ENCODE results near the gene IGFL4. TPM values are rescaled to one million over a fixed set of nuclear protein-coding genes. Genes with fewer than 3 reads are reported as not detected.

The IGFL4 gene
- polyA plus RNA-seq, 1 experiment, result not detected

DNA sequence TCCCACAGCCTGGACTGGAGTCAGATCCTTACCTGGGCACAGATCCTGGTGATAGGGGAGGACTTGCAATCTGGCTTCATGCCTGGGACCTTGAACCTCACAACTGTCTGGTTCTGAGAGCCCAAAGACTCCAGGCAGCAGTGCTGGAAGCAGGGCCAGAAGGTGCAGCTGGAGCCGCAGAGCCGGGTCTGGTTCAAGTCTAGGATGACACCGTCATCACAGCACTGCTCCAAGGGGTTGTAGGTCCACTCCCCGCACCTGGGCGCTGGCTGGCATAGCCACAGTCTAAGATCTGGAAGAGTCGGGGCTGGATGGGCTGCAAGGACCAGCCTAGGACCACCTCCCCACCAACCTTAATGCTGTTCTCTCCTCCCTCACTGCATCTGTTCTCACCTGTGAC lies 677 bp downstream of the IGFL4 start:
- CTCF ChIA-PET, result interaction anchor here (1.3 to 2.0 kb wide), 2 partner anchors 12 to 37 kb away, joined by 5 to 16 read pairs; no protein-coding TSS in a partner anchor
- H3K27ac ChIP-seq (ENCODE audit: low read depth, low read length), result no peak overlapping the region
- H3K9me3 ChIP-seq (ENCODE audit: control insufficient read depth, insufficient read depth, low read length), result peaks cover 7% of the 10 kb centered on the region
- no peak for DNase-seq (ENCODE audit: low read depth, low spot score)
- POLR2A ChIA-PET, result no interaction called here
- peaks cover 52% of the 10 kb centered on the region for H3K27me3 ChIP-seq (ENCODE audit: control insufficient read depth, insufficient read depth, low read length)
- TF ChIP-seq CTCF (IDR thresholded peaks at IDR 0.05; ENCODE audit: low read depth, low read length), result no peak
- no peak overlapping the region for H3K4me3 ChIP-seq (ENCODE audit: low read depth, low read length)

DNA sequence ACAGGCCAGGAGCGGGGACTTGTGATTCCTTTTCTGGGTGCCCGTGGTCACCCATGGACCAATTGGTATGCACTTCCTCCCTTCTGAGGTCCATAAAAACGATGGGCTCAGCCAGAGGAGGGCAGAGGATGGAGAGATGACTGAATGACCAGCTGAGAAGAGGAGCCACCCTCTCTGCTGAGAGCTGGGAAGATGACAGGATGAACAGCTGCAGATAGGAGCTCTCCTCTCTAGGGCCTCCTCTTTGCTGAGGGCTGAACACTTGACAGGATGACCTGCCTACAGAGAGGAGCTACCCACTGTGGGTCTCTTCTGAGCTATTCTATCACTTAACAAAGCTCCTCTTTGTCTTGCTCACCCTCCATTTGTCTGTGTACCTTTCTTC lies 4.1 kb downstream of the IGFL4 start:
- no peak overlapping the region for H3K4me3 ChIP-seq (ENCODE audit: low read depth, low read length)
- no peak overlapping the region for H3K27ac ChIP-seq (ENCODE audit: low read depth, low read length)
- TF ChIP-seq CTCF (IDR thresholded peaks at IDR 0.05; ENCODE audit: low read depth, low read length), result no peak
- ChIA-PET CTCF (interaction anchor here (1.4 to 1.5 kb wide), 3 partner anchors 8 to 228 kb away, joined by 4 to 11 read pairs (median 6); no protein-coding TSS in a partner anchor), POLR2A (no interaction called here)
- no peak for DNase-seq (ENCODE audit: low read depth, low spot score)
- H3K9me3 ChIP-seq (ENCODE audit: control insufficient read depth, insufficient read depth, low read length), result peaks cover 19% of the 10 kb centered on the region
- H3K27me3 ChIP-seq (ENCODE audit: control insufficient read depth, insufficient read depth, low read length), result peaks cover 47% of the 10 kb centered on the region

DNA sequence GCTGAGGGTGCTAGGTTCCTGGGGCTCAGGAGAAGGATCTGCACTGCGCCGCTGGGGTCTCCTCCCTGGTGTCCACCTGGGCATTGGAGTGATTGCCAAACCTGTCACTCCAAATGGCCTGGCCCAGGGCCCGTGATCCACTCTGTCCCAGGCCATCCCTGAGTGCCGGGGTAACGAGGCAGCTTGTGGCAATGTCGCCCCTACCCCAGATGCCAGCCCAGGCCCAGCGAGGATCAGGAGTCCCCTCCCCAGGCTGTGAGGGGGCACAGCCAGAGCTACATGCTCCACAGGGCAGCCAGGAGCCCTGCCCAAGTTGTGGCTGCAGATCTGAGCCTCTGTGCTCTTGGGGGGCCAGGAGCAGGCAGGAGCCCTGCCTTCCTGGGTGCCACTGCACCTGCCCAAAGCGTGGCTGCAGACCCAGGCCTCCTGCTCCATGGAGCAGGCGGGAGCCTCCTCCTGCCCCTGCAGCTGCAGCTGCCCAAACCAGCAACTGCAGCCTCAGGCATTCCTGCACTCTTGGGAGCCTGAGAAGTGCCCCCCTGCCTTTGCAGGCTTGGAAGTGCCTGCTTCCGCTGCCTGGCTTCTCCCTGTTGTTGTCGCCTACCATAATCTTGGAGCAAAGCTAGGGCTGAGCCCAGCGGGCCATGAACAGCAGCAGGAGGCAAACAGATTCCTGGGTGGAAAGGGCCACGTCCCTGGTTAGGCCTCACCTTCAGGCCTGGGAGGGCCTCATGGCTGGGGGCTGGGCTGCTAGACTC lies 4.6 kb downstream of the IGFL4 start:
- TF ChIP-seq CTCF (IDR thresholded peaks at IDR 0.05; ENCODE audit: low read depth, low read length), result no peak
- ChIA-PET POLR2A (no interaction called here), CTCF (interaction anchor here (1.4 to 1.5 kb wide), 3 partner anchors 7 to 229 kb away, joined by 4 to 11 read pairs (median 6); no protein-coding TSS in a partner anchor)
- H3K27ac ChIP-seq (ENCODE audit: low read depth, low read length), result no peak overlapping the region
- DNase-seq (ENCODE audit: low read depth, low spot score), result no peak
- H3K27me3 ChIP-seq (ENCODE audit: control insufficient read depth, insufficient read depth, low read length), result peaks cover 44% of the 10 kb centered on the region
- no peak overlapping the region for H3K4me3 ChIP-seq (ENCODE audit: low read depth, low read length)
- peaks cover 19% of the 10 kb centered on the region for H3K9me3 ChIP-seq (ENCODE audit: control insufficient read depth, insufficient read depth, low read length)

GRCh38 chr19:46035546-46035945 lies 5.3 kb downstream of the IGFL4 start:
- ChIA-PET CTCF (no interaction called here), POLR2A (no interaction called here)
- no peak for TF ChIP-seq CTCF (IDR thresholded peaks at IDR 0.05; ENCODE audit: low read depth, low read length)

DNA sequence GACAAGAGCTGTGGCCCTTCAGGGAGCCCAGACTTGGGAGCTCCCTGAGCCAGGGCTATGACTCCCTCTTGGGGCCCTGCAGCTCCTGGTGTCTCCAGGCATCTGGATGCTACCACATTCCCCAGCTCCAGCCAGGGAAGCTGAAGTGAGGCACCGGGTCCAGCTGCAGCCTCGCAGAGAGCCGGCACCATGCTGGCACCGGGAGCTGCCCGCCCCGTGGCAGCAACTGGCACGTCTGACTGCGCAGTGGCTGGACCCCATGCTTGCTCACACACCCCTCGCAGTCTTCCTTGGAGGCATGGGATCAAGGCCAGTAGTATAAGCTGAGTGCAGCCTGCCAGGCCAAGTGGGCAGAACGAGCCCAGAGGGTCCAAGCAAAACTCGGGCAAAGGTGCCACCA lies 7.4 kb downstream of the IGFL4 start:
- Histone ChIP-seq H3K27ac (ENCODE audit: low read depth, low read length) (no peak overlapping the region), H3K9me3 (ENCODE audit: control insufficient read depth, insufficient read depth, low read length) (peaks cover 16% of the 10 kb centered on the region), H3K4me3 (ENCODE audit: low read depth, low read length) (no peak overlapping the region), H3K27me3 (ENCODE audit: control insufficient read depth, insufficient read depth, low read length) (peaks cover 36% of the 10 kb centered on the region)
- POLR2A ChIA-PET, result interaction anchor here (0.7 kb wide), 1 partner anchor 38 kb away, joined by 3 read pairs; the partner anchor contains the start of gene CCDC61
- DNase-seq (ENCODE audit: low read depth, low spot score), result no peak
- CTCF ChIA-PET, result interaction anchor here (0.6 to 3.2 kb wide), 5 partner anchors 9 to 231 kb away, joined by 3 to 26 read pairs (median 3); no protein-coding TSS in a partner anchor
- no peak for TF ChIP-seq CTCF (IDR thresholded peaks at IDR 0.05; ENCODE audit: low read depth, low read length)

More at GRCh38 chr19:46035546-46035945, 5.3 kb downstream of the IGFL4 start:
- H3K27me3 ChIP-seq (ENCODE audit: control insufficient read depth, insufficient read depth, low read length), result peaks cover 43% of the 10 kb centered on the region
- DNase-seq (ENCODE audit: low read depth, low spot score), result no peak
- H3K4me3 ChIP-seq (ENCODE audit: low read depth, low read length), result no peak overlapping the region
- peaks cover 19% of the 10 kb centered on the region for H3K9me3 ChIP-seq (ENCODE audit: control insufficient read depth, insufficient read depth, low read length)
- no peak overlapping the region for H3K27ac ChIP-seq (ENCODE audit: low read depth, low read length)

All from AG04450 (cell line).